Osteocyte (in vitro differentiated cells): Measurements from ENCODE around the gene UBTD1. TPM values are rescaled to one million over a fixed set of nuclear protein-coding genes. Genes with fewer than 3 reads are reported as not detected.
"Not testable (repeated sequence)": the region's sequence is repeated elsewhere in the genome, so short reads cannot be mapped to it uniquely, and the experiment has no call there.

Experiments
- DNase-seq: peaks from one replicate; pipeline ENCODE4 v3.0.0; 2021; ENCODE audit warnings: mixed read lengths; ENCODE audit not compliant: unreplicated experiment; ENCODE audit errors: extremely low spot score
- H3K27ac Mint-ChIP-seq: one replicate; pipeline ENCODE4 v1.8.0; 2021; ENCODE audit warnings: mild to moderate bottlenecking, mixed read lengths; ENCODE audit not compliant: unreplicated experiment
- H3K27me3 Mint-ChIP-seq: one replicate; pipeline ENCODE4 v1.8.0; 2021; ENCODE audit warnings: mixed read lengths; ENCODE audit not compliant: unreplicated experiment
- H3K36me3 Mint-ChIP-seq: one replicate; pipeline ENCODE4 v1.8.0; 2021; ENCODE audit warnings: mixed read lengths; ENCODE audit not compliant: unreplicated experiment
- H3K4me1 Mint-ChIP-seq: one replicate; pipeline ENCODE4 v1.8.0; 2021; ENCODE audit warnings: mixed read lengths; ENCODE audit not compliant: unreplicated experiment
- H3K4me3 Mint-ChIP-seq: one replicate; pipeline ENCODE4 v1.8.0; 2021; ENCODE audit warnings: mild to moderate bottlenecking, moderate library complexity, mixed read lengths; ENCODE audit not compliant: unreplicated experiment
- H3K9me3 Mint-ChIP-seq: one replicate; pipeline ENCODE4 v1.8.0; 2021; ENCODE audit warnings: mixed read lengths; ENCODE audit not compliant: unreplicated experiment
- CTCF ChIP-seq: fragments of 200-600 bp; sonication (generic); IDR thresholded peaks from 2 replicates; pipeline ENCODE4 v1.5.0; 2021; ENCODE audit warnings: antibody characterized with exemption, mild to moderate bottlenecking, moderate library complexity
- total RNA-seq: library from RNA; stranded (reverse); gene quantifications from 2 replicates; pipeline ENCODE4 v1.2.1, GENCODE V29; 2021

Gene UBTD1
- total RNA-seq, 1 donor from 2014 or later = 25.6 TPM

DNA sequence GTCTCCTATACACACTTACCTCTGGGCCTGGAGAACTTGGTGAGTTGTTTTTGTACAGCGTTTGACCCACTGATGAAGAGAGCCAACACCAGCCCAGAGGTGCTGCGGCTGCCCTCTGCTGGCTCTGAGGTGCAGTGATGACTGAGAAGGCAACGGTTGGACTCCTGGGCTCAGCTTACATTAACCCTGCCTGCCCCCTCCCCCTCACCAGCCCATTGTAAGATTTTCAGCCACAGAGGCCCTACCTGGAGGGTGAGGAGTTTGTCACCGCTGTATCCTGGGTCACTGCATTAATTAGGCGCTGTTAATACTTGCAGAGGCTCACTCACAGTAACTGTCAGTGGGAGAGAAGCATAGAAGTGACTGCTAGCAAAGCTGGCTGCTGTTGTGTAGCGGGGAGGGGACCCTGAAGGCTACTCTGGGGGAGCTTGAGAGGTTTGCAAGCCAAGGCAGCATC is 54.9 kb downstream of the UBTD1 start:
- H3K27ac Mint-ChIP-seq = peak overlapping the region; percentile 1
- peaks cover 22% of the 10 kb centered on the region for H3K4me1 Mint-ChIP-seq
- no peaks in the 10 kb centered on the region for H3K27me3 Mint-ChIP-seq
- H3K9me3 Mint-ChIP-seq = peaks cover 4% of the 10 kb centered on the region
- H3K4me3 Mint-ChIP-seq = no peak overlapping the region
- TF ChIP-seq CTCF = peak; percentile 93
- H3K36me3 Mint-ChIP-seq = peaks cover 6% of the 10 kb centered on the region
- DNase-seq = no peak

DNA sequence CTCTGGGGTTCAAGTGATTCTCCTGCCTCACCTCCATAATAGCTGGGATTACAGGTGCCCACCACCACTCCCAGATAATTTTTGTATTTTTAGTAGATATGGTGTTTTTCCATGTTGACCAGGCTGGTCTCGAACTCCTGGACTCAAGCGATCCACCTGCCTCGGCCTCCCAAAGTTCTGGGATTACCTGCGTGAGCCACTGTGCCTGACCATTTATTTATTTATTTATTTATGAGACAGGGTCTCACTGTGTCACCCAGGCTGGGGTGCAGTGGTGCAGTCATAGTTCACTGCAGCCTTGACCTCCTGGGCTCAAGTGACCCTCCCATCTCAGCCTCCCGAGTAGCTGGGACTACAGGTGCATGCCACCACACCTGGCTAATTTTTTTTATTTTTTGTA is 55.6 kb downstream of the UBTD1 start:
- not testable (repeated sequence) for H3K4me3 Mint-ChIP-seq, H3K36me3 Mint-ChIP-seq, DNase-seq, H3K27me3 Mint-ChIP-seq, H3K9me3 Mint-ChIP-seq, H3K27ac Mint-ChIP-seq
- peaks cover 18% of the 10 kb centered on the region for H3K4me1 Mint-ChIP-seq

GRCh38 chr10:97555541-97555940 is 56.8 kb downstream of the UBTD1 start:
- not testable (repeated sequence) for DNase-seq, H3K4me1 Mint-ChIP-seq, H3K9me3 Mint-ChIP-seq, H3K27me3 Mint-ChIP-seq, H3K4me3 Mint-ChIP-seq, H3K27ac Mint-ChIP-seq, H3K36me3 Mint-ChIP-seq

- H3K27ac Mint-ChIP-seq = peak overlapping the region; percentile 53
- H3K9me3 Mint-ChIP-seq, H3K27me3 Mint-ChIP-seq, H3K36me3 Mint-ChIP-seq, DNase-seq, H3K4me1 Mint-ChIP-seq, H3K4me3 Mint-ChIP-seq: not testable (repeated sequence)
Measured at GRCh38 chr10:97560731-97561381, 62.1 kb downstream of the UBTD1 start.

DNA sequence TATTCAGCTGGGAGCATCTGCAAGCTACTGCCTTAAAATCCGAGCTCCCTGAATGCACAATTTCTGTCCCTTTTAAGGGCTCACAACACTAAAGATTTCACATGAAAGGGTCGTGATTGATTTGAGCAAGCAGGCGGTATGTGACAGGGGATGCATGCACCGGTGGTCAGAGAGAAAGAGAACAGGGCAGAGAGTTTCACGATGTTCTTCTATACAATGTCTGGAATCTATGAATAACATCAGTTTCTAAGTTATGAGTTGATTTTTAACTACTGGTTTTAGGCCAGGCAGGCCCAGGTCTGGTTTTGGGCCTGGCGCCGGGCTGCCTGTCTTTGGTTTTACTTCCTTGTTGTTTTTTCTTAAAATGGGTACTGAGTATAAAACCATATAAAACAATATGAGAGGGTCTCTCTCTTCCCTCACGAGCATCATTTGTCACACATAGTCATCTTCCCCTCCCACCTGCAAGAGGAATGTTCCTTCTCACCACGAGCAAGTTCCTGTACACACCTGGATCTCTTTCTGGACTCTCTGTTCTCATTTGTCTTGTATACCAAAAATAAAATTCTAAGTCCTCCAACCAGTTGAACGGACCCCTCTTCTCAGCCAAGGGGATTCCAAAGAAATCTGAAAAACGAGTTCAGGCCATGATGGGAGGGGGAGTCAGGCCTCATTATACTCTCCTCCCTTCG is 62.8 kb downstream of the UBTD1 start:
- H3K9me3 Mint-ChIP-seq, H3K4me3 Mint-ChIP-seq, DNase-seq, H3K4me1 Mint-ChIP-seq, H3K27me3 Mint-ChIP-seq, H3K36me3 Mint-ChIP-seq: not testable (repeated sequence)
- peak overlapping the region; percentile 53 for H3K27ac Mint-ChIP-seq

DNA sequence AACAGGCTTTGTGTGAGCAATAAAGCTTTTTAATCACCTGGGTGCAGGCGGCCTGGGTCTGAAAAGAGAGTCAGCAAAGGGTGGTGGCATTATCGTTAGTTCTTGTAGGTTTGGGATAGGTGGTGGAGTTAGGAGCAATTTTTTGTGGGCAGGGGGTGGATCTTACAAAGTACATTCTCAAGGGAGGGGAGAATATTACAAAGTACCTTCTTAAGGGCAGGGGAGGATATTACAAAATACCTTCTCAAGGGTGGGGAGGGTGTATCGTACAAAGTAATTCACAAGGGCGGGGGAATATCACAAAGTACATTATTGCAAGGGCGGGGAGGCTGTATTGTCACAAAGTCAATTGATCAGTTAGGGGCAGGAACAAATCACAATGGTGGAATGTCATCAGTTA is 63.6 kb downstream of the UBTD1 start:
- not testable (repeated sequence) for H3K27me3 Mint-ChIP-seq, H3K36me3 Mint-ChIP-seq, DNase-seq, H3K27ac Mint-ChIP-seq, H3K4me3 Mint-ChIP-seq, H3K9me3 Mint-ChIP-seq, H3K4me1 Mint-ChIP-seq

DNA sequence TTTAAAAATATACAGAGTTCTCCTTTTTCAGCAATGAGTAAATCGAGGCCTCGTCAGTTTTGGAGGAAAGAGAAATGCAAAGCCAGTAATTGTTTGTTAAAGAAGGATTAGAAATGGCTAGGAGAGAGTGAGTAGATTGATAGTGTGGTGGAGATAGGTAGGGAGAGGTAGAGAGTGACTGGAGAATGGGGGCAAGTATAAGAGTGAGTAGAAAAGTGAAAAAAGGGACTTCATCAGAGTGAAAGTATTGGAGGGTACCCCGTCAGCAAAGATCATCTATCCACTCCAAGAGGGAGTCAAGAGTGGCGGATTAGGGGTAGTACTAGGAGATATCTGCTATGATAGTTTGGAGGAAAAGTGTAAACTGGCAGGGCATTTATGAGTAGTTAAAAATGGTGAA is 64.6 kb downstream of the UBTD1 start:
- Mint-ChIP-seq H3K9me3 (no peaks in the 10 kb centered on the region), H3K27ac (no peak overlapping the region), H3K27me3 (no peaks in the 10 kb centered on the region), H3K4me3 (no peak overlapping the region), H3K36me3 (no peaks in the 10 kb centered on the region), H3K4me1 (peaks cover 8% of the 10 kb centered on the region)
- TF ChIP-seq CTCF = no peak
- no peak for DNase-seq
